A673 (cell line): Measurements from ENCODE around the gene BAIAP2.

Source experiments
- CTCF ChIP-seq: fragments of 300-800, 200-600 bp; sonication (generic); conservative IDR thresholded peaks from 2 replicates; pipeline ENCODE4 v1.5.1; 2017; ENCODE audit warnings: low read depth, mild to moderate bottlenecking, antibody characterized with exemption, low read length, moderate library complexity, mixed read lengths
- EZH2 ChIP-seq: fragments of 200-600 bp; sonication (generic); IDR thresholded peaks from 2 replicates; pipeline ENCODE4 v1.6.1; 2017; ENCODE audit warnings: borderline replicate concordance, low read depth, mild to moderate bottlenecking, mixed read lengths, antibody characterized with exemption, low read length; ENCODE audit not compliant: poor library complexity, severe bottlenecking

- TF ChIP-seq EZH2 (no peak), CTCF (no peak)
Observed at GRCh38 chr17:81116704-81117103, 81.8 kb downstream of the BAIAP2 start.
